Activated T-helper 2 cell treated with anti-CD3 and anti-CD28 coated beads, Interferon-gamma antibody, Interleukin-2, Interleukin-4, amounts not matched to agents 10 μg/mL and 5 μg/mL and 100 μg/mL, durations not matched to agents 14 hours and 24 hours and 36 hours (primary cell): Measurements from ENCODE around the gene APOLD1. TPM values are rescaled to one million over a fixed set of nuclear protein-coding genes. Genes with fewer than 3 reads are reported as not detected.
A peak's percentile ranks its signal among the peaks of the same experiment; 100 is the strongest.
"Not testable (repeated sequence)": the region's sequence is repeated elsewhere in the genome, so short reads cannot be mapped to it uniquely, and the experiment has no call there.

Experiments used
- DNase-seq: peaks from one replicate; pipeline ENCODE4 v3.0.0; 2021; ENCODE audit warnings: low spot score
- H3K27ac Mint-ChIP-seq: one replicate; pipeline ENCODE4 v1.8.0; 2021; ENCODE audit warnings: mixed read lengths
- H3K27me3 Mint-ChIP-seq: one replicate; pipeline ENCODE4 v1.8.0; 2021; ENCODE audit warnings: low read depth, mixed read lengths
- H3K36me3 Mint-ChIP-seq: one replicate; pipeline ENCODE4 v1.8.0; 2021; ENCODE audit warnings: low read depth, mixed read lengths
- H3K4me1 Mint-ChIP-seq: one replicate; pipeline ENCODE4 v1.8.0; 2021; ENCODE audit warnings: low read depth, mixed read lengths
- H3K4me3 Mint-ChIP-seq: one replicate; pipeline ENCODE4 v1.8.0; 2021; ENCODE audit warnings: low read depth, mild to moderate bottlenecking, moderate library complexity, mixed read lengths
- H3K9me3 Mint-ChIP-seq: one replicate; pipeline ENCODE4 v1.8.0; 2021; ENCODE audit warnings: mixed read lengths
- intact Hi-C: fragments of 100-400 bp; cut with micrococcal nuclease; formaldehyde crosslinking; loops from one replicate; pipeline ENCODE4 v1.15.1; 2023
- total RNA-seq: library from RNA; stranded (reverse); gene quantifications from 2 replicates; pipeline ENCODE4 v1.2.3, GENCODE V29; 2022

Gene APOLD1
- total RNA-seq, 1 donor from 2014 or later = 5.3 TPM

DNA sequence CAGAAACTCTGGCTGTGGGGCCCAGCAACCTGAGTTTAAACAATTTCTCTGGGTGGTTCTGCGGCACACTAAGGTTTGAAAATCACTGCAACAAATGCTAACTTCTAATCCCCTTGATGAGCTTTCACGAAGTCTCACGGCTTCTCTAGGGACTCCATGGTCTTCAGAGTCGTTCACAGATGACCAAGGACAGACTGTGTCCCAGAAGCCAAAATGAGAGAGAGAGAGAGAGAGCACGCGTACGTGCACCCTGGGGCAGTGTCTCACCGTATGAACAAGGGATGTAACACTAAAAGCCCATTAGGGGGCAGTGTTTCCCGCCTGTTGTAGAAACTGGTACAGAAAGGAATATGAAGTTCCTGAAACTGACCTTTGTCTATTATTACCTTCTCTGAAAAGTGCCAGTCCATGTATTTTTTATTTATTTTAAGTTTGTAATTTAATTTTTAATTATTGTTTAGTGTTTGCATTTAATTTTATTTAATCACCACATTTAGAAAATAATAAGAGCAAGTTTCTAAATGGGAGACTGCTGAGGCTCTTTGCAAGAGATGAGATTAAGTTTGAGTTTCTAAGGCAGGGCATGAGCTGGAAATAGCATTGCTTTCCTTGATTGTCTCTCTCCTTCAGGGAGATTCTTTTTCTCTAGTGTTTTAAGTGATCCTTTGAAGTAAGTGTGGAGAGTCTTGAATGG, 3.4 kb downstream of the APOLD1 start:
- Mint-ChIP-seq H3K36me3 (peaks cover 2% of the 10 kb centered on the region), H3K27me3 (no peaks in the 10 kb centered on the region), H3K4me3 (peak overlapping the region; percentile 79), H3K4me1 (peaks cover 34% of the 10 kb centered on the region), H3K9me3 (no peaks in the 10 kb centered on the region), H3K27ac (peak overlapping the region; percentile 87)
- intact Hi-C loops = loop anchor here (1.0 to 10.0 kb wide), 10 partner anchors 24 to 423 kb away; partner anchors contain the start of genes DDX47, EMP1, GSG1 and HEBP1
- peak; percentile 48 for DNase-seq

DNA sequence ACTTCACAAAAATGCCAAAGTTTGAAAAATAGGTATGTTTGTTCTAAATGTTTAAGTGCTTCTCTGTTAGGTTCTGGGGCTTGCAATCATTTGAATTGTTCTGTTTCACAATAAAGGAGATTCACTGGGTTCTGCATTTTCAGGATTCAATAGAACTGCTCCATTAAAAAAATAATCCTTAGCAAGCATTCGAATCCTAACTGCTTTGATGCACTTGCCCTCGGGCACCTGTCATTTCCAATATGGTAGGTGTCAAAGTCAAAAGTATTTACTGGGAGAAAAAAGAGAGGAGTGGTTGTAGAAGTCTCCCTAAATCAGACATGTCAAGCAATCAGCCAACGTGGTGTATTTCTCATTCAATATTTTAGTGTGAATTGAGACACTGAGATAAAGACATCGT, 5.5 kb downstream of the APOLD1 start:
- Mint-ChIP-seq H3K4me1 (peaks cover 21% of the 10 kb centered on the region), H3K4me3 (no peak overlapping the region), H3K9me3 (no peaks in the 10 kb centered on the region), H3K27ac (no peak overlapping the region), H3K27me3 (no peaks in the 10 kb centered on the region), H3K36me3 (peaks cover 2% of the 10 kb centered on the region)
- intact Hi-C loops = no loop called here
- no peak for DNase-seq

DNA sequence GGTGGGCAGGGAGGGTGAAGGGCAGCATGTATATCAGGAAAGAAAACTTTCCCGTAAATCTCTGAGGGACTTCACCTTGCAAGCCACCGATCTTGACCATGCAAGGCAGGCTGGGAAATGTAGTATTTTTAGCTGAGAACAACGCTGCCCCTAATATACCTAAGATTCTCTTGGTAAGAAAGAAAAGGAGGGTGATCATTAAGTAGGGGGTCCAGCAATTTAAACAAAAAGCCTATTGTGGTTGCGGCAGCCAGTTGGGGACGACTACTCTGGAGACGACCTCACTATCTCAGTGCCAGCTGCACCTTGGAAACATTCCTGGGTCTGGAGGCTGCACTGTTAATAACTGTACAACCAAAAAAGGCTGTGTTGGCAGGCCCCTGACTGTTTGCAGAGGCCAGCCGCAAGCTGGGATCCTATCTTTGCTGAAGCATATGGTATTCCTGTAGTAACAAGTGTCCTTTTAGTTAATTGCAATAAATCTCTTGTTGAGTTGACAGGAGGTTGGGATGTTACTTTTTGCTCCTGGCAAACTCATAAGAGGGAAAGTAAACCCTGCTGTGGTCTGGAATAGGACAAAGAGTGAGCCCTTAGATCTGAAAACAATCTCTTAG, 6.4 kb downstream of the APOLD1 start:
- Mint-ChIP-seq H3K27me3 (no peaks in the 10 kb centered on the region), H3K4me3 (no peak overlapping the region), H3K4me1 (peaks cover 16% of the 10 kb centered on the region), H3K27ac (no peak overlapping the region), H3K36me3 (peaks cover 2% of the 10 kb centered on the region), H3K9me3 (no peaks in the 10 kb centered on the region)
- no peak for DNase-seq
- intact Hi-C loops = no loop called here

DNA sequence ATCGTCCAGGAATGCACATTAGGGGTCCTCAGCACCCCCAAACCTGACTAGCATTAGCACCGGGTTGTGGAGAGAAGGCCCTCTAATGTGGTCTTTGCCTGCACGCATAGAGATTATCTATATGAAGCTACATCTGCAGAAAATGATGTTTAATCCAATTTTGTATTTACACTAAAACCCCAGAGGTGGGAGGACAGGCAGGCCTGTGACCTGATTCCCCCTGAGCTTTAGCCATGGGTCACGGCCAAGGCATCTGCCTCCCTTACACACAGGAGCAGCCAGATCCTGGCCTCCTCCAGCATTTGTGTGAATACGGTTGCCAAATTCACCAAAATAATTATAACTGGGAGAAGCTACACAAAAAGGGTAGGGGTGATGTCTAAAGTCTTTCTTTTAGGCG, 7.0 kb downstream of the APOLD1 start:
- Mint-ChIP-seq H3K4me3 (no peak overlapping the region), H3K27ac (no peak overlapping the region), H3K36me3 (peaks cover 2% of the 10 kb centered on the region), H3K4me1 (peaks cover 14% of the 10 kb centered on the region), H3K9me3 (no peaks in the 10 kb centered on the region), H3K27me3 (no peaks in the 10 kb centered on the region)
- DNase-seq = no peak
- intact Hi-C loops = no loop called here

DNA sequence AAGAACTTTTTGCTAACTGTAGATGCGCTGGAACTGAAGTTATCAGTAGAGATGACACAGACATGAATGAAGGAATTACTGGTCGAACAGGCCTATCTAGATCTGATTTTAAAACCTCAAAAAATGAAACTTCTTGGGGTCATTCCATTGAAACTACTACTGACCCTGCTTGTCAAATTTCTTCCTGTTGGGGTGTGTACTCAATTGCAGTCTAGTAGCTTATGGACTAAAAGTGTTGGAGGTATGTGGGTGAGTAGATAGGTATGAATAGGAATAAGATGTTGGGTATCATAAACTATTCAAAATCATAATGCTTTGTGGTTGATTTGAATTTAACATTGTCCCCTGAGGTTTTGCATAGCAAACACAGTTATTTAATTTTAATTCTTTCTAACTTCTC, 9.2 kb downstream of the APOLD1 start:
- H3K27ac Mint-ChIP-seq = no peak overlapping the region
- H3K4me3 Mint-ChIP-seq = no peak overlapping the region

DNA sequence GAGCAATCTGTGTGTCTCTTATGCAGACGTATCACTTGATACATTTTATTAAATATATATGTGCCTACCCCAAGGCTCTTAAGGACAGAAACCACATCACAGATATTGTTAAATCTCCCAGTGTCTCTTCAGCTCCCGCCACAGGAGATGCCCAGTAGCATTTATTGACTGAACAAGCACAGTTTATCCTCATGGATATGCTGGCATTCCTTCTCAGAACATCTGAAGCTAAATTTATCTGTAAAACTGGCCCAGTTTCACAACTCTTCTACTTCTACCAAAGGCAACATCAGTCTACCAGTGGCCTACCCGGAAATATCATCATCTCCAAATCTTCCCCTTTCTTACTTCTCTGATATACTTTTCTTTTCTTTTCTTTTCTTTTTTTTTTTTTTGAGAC, 10.7 kb downstream of the APOLD1 start:
- Mint-ChIP-seq H3K36me3 (no peaks in the 10 kb centered on the region), H3K9me3 (no peaks in the 10 kb centered on the region), H3K4me1 (peaks cover 6% of the 10 kb centered on the region), H3K27ac (no peak overlapping the region), H3K4me3 (no peak overlapping the region), H3K27me3 (no peaks in the 10 kb centered on the region)
- intact Hi-C loops = no loop called here
- DNase-seq = no peak

More for the DNA sequence above, 9.2 kb downstream of the APOLD1 start:
- intact Hi-C loops = no loop called here
- Mint-ChIP-seq H3K4me1 (peaks cover 2% of the 10 kb centered on the region), H3K27me3 (no peaks in the 10 kb centered on the region), H3K36me3 (no peaks in the 10 kb centered on the region), H3K9me3 (no peaks in the 10 kb centered on the region)
- no peak for DNase-seq

DNA sequence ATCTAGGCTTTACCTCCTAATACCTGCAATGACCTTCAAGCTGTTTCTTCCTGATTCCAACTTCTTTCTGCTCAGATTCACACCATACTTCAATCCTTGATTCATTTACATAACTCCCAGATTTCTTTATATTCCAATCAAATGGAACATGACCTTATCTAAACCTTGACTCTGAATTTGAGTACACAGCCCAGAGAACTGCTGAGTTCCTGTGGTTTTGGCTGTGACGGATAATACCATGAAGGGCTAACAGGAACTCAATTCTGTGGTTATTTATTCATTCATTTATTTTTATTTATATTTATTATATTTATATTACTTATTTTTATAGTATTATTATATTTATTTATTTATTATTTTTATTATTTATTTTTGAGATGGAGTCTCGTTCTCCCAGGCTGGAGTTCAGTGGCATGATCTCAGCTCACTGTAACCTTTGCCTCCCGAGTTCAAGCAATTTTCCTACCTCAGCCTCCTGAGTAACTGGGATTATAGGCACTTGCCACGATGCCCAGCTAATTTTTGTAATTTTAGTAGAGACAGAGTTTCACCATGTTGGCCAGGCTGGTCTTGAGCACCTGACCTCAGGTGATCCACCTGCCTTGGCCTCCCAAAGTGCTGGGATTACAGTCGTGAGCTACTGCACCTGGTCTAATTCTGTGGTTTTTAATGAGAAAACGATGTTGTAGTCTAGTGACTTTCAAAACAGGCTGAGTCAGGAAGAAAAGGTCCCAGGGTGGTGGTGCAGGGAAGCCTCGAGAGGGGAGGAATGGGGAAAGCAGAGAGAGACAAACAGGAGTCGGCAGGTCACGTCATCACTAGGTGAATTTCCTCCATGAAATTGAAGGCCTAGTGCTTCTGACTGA, 11.7 kb downstream of the APOLD1 start:
- intact Hi-C loops = no loop called here
- Mint-ChIP-seq H3K36me3 (no peaks in the 10 kb centered on the region), H3K4me1 (peaks cover 7% of the 10 kb centered on the region), H3K27ac (no peak overlapping the region), H3K9me3 (no peaks in the 10 kb centered on the region), H3K27me3 (no peaks in the 10 kb centered on the region), H3K4me3 (no peak overlapping the region)
- DNase-seq = no peak

DNA sequence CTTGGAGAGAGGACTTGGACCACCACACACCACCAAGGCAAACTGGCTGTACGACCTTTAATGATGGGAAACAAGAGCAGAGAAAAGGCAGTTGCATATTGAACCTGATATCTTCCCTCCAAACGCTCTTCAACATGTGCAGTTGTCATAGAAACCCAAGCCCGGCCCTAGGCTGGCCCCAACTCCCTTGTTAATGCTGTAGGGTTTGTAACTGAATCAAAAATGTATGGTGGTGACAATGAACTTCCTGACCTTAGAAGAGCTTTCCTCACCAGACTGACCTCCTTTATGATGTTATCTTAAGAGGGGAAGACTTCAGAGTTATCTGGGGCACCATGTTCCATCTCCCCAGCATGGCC, 12.3 kb downstream of the APOLD1 start:
- no peak overlapping the region for H3K4me3 Mint-ChIP-seq
- no peaks in the 10 kb centered on the region for H3K9me3 Mint-ChIP-seq
- intact Hi-C loops = no loop called here
- DNase-seq = no peak
- H3K27ac Mint-ChIP-seq = no peak overlapping the region
- H3K27me3 Mint-ChIP-seq = no peaks in the 10 kb centered on the region
- H3K4me1 Mint-ChIP-seq = peaks cover 11% of the 10 kb centered on the region
- no peaks in the 10 kb centered on the region for H3K36me3 Mint-ChIP-seq

DNA sequence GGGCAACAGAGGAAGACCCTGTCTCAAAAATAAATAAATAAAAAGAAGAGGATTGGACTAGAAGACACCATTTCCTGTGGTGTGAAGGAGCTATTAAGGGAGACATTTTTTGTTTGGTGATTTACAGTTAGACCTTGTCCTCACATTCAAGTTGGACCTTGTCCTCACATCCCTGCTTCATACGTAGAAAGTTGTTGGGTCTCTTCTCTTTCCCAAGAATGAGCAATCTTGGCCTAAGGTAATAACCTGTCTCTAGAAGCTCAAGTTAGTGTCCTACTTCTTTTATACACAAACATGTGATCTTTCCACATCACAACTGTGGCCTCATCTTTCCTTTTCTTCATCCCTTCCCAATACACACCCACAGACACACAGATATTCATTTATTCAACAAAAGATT, 13.0 kb downstream of the APOLD1 start:
- H3K27ac Mint-ChIP-seq = no peak overlapping the region
- H3K4me1 Mint-ChIP-seq = peaks cover 18% of the 10 kb centered on the region
- H3K4me3 Mint-ChIP-seq = no peak overlapping the region
- H3K9me3 Mint-ChIP-seq = no peaks in the 10 kb centered on the region
- intact Hi-C loops = no loop called here
- H3K27me3 Mint-ChIP-seq = no peaks in the 10 kb centered on the region
- DNase-seq = no peak
- no peaks in the 10 kb centered on the region for H3K36me3 Mint-ChIP-seq

DNA sequence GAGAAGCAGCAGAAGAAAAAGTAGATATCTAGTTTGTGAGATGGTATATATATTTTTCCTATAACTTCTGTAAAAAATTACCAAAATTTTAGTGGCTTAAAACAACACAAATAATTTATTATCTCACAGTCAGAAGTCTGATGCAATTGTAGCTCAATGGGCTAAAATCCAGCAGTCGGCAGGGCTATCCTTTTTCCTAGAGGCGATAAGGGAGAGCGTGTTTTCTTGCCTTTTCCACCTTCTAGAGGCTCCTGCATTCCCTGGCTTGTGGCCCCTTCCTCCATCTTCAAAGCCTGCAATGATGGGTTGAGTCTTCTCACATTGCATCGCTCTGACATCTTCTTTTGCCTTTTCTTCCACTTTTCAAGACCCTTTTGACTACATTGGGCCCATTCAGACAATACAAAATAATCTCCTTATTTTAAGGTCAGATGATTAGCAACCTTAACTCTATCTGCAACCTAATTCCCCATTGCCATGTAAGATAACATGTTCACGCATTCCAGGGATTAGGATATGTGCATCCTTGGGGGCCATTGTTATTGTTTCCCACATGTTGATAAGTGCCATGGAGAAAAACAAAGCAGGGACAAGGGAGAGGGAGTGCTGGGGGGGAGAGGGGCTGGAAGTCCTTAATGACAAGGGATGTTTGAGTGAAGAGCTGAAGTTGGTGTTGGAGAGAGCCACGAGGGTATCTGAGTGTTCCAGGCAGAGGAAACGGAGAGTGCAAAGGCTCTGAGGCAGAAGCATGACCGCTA, 13.9 kb downstream of the APOLD1 start:
- H3K27me3 Mint-ChIP-seq = no peaks in the 10 kb centered on the region
- H3K4me3 Mint-ChIP-seq = no peak overlapping the region
- intact Hi-C loops = no loop called here
- H3K36me3 Mint-ChIP-seq = no peaks in the 10 kb centered on the region
- H3K9me3 Mint-ChIP-seq = no peaks in the 10 kb centered on the region
- no peak overlapping the region for H3K27ac Mint-ChIP-seq
- peaks cover 23% of the 10 kb centered on the region for H3K4me1 Mint-ChIP-seq
- DNase-seq = no peak

DNA sequence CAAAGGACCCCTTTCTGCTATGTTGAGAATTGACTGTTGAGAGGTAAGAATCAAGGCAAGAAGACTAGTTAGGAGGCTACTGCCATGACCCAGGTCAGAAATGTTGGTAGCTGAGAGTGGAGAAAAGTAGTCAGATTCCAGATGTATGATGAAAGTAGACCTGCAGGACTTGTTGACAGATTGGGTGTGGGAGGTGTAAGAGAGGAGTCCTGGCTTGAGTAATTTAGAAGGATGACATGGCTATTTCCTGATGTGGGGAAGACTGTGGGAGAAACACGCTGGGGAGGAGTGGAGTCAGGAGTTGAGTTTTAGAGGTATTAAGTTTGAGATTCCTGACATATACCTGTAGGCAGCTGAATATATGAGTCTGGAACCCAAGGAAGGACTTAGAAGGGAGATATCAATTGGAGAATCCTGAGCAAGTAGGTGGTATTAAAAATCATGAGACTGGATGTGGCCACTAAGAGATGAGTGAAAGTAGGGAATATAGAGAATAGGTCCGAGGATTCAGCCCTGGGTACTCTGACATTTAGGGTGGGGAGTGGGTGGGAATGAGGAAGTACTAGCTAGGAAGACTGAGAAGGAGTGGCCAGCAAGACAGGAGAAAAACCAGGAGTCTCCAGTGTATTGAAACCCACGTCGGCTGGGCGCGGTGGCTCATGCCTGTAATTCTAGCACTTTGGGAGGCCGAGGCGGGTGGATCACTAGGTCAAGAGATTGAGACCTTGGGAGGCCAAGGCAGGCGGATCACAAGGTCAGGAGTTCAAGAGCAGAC, 15.1 kb downstream of the APOLD1 start:
- Mint-ChIP-seq H3K4me1 (peaks cover 28% of the 10 kb centered on the region), H3K4me3 (no peak overlapping the region), H3K27me3 (no peaks in the 10 kb centered on the region), H3K9me3 (no peaks in the 10 kb centered on the region), H3K27ac (no peak overlapping the region), H3K36me3 (no peaks in the 10 kb centered on the region)
- DNase-seq = no peak
- intact Hi-C loops = no loop called here

DNA sequence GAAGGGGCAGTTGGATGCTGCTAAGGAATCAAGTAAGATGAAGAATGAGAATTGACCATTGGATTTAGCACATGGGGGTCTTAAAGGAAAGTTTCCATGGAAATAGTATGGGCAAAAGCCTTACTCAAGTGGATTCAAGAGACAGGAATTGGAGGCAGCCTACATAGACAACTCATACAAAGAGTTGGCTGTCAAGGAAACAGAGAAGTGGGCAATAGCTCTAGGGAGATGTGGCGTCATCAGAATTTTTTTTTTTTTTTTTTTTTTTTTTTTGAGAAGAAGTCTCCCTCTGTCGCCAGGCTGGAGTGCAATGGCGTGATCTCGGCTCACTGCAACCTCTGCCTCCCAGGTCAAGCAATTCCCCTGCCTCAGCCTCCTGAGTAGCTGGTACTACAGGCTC, 16.2 kb downstream of the APOLD1 start:
- H3K27me3 Mint-ChIP-seq, intact Hi-C loops, H3K4me3 Mint-ChIP-seq, H3K27ac Mint-ChIP-seq, DNase-seq, H3K36me3 Mint-ChIP-seq, H3K9me3 Mint-ChIP-seq: not testable (repeated sequence)
- H3K4me1 Mint-ChIP-seq = peaks cover 34% of the 10 kb centered on the region
